H1 (cell line): ENCODE results near the gene REG4. TPM values are rescaled to one million over a fixed set of nuclear protein-coding genes. Genes with fewer than 3 reads are reported as not detected.

ENCODE experiments used
- ASH2L ChIP-seq: fragments of 200-600, 300-600 bp; sonication (generic); IDR thresholded peaks from one replicate; pipeline ENCODE4 v1.7.1; 2017; ENCODE audit warnings: low read length
- CHD2 ChIP-seq: IDR thresholded peaks from 2 replicates; pipeline ENCODE4 v1.6.1; 2012; ENCODE audit warnings: low read length, improper control_type of control experiment
- GABPA ChIP-seq: IDR thresholded peaks from 2 replicates; pipeline ENCODE4 v1.6.1; 2011; ENCODE audit warnings: mild to moderate bottlenecking, low read length, moderate library complexity, borderline replicate concordance; ENCODE audit not compliant: insufficient read depth
- HDAC2 ChIP-seq, 2 experiments: fragments of 300-600 bp in 1 of 2; sonication (generic) in 1 of 2; IDR thresholded peaks; 2 replicates each; pipeline ENCODE4 v1.6.1; 2011 to 2012; ENCODE audit warnings: low read depth in 2 of 2, low read length in 2 of 2, mild to moderate bottlenecking in 2 of 2, moderate library complexity in 2 of 2, borderline replicate concordance in 1 of 2, inconsistent platforms in 1 of 2
- KDM1A ChIP-seq: fragments of 200-600, 300-600 bp; sonication (generic); IDR thresholded peaks from 2 replicates; pipeline ENCODE4 v1.7.1; 2016; ENCODE audit warnings: mild to moderate bottlenecking, low read length, borderline replicate concordance
- NRF1 ChIP-seq: IDR thresholded peaks from 2 replicates; pipeline ENCODE4 v1.6.1; 2011; ENCODE audit warnings: mild to moderate bottlenecking, low read depth, low read length, improper control_type of control experiment
- RFX5 ChIP-seq: IDR thresholded peaks from 2 replicates; pipeline ENCODE4 v1.6.1; 2011; ENCODE audit warnings: low read depth, low read length, improper control_type of control experiment, borderline replicate concordance
- SIRT6 ChIP-seq: IDR thresholded peaks from one replicate; pipeline ENCODE4 v1.7.1; 2012; ENCODE audit warnings: low read length, inconsistent platforms
- polyA plus RNA-seq, 7 experiments: library from polyadenylated mRNA; depleted of rRNA in 3 of 7; stranded (reverse) in 5 of 7; unstranded in 2 of 7; fragments of >200 nt in 5 of 7; fragments of 200-250 nt in 2 of 7; gene quantifications; 1 replicate in 5 of 7; 2 replicates in 1 of 7; 4 replicates in 1 of 7; pipeline versions ENCODE4 v1.2.1 to v1.2.3, GENCODE V29; 2011 to 2013; ENCODE audit warnings: missing spikeins in 2 of 7, mixed read lengths in 2 of 7
- total RNA-seq: library from RNA; stranded (reverse); fragmentation: NEBNext Ultra II Directional; extraction: Animal tissue kit (Norgen Biotek cat#: 25700); gene quantifications from 2 replicates; pipeline ENCODE4 v1.2.1, GENCODE V29; 2021
- TF ChIP-seq, protein P1 (sequence below): fragments of 300-600 bp; sonication (generic); IDR thresholded peaks from 2 replicates; pipeline ENCODE4 v1.7.1; 2012; ENCODE audit warnings: low read length, moderate library complexity, mild to moderate bottlenecking, inconsistent platforms; ENCODE audit not compliant: insufficient replicate concordance
- TF ChIP-seq, protein P2 (sequence below): IDR thresholded peaks from 2 replicates; pipeline ENCODE4 v1.6.1; 2012; ENCODE audit warnings: inconsistent platforms

Gene REG4
- total and polyA plus RNA-seq, 2 of the 8 experiments (the other 6 are each of a cell fraction or from before 2014, with no cell fraction given) = not detected

DNA sequence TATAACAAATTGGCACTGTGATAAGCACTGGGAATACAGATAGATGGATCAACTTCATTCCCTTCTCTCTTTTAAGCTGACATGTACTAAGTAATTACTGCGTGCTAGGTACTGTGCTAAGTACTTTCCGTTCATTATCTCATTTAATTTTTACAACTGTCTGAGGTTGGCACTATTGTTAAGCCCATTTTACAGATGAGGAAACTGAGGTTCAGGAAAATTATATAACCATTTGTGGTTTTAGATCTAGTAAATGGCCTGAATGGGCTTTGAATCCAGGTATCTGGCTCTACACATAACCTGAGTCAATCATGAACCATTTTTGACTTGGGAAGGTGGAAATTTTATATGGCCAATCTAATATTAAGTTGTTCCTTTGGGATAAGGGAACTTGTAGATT is 39.0 kb downstream of the REG4 start (continued):
- TF ChIP-seq, protein P1, sequence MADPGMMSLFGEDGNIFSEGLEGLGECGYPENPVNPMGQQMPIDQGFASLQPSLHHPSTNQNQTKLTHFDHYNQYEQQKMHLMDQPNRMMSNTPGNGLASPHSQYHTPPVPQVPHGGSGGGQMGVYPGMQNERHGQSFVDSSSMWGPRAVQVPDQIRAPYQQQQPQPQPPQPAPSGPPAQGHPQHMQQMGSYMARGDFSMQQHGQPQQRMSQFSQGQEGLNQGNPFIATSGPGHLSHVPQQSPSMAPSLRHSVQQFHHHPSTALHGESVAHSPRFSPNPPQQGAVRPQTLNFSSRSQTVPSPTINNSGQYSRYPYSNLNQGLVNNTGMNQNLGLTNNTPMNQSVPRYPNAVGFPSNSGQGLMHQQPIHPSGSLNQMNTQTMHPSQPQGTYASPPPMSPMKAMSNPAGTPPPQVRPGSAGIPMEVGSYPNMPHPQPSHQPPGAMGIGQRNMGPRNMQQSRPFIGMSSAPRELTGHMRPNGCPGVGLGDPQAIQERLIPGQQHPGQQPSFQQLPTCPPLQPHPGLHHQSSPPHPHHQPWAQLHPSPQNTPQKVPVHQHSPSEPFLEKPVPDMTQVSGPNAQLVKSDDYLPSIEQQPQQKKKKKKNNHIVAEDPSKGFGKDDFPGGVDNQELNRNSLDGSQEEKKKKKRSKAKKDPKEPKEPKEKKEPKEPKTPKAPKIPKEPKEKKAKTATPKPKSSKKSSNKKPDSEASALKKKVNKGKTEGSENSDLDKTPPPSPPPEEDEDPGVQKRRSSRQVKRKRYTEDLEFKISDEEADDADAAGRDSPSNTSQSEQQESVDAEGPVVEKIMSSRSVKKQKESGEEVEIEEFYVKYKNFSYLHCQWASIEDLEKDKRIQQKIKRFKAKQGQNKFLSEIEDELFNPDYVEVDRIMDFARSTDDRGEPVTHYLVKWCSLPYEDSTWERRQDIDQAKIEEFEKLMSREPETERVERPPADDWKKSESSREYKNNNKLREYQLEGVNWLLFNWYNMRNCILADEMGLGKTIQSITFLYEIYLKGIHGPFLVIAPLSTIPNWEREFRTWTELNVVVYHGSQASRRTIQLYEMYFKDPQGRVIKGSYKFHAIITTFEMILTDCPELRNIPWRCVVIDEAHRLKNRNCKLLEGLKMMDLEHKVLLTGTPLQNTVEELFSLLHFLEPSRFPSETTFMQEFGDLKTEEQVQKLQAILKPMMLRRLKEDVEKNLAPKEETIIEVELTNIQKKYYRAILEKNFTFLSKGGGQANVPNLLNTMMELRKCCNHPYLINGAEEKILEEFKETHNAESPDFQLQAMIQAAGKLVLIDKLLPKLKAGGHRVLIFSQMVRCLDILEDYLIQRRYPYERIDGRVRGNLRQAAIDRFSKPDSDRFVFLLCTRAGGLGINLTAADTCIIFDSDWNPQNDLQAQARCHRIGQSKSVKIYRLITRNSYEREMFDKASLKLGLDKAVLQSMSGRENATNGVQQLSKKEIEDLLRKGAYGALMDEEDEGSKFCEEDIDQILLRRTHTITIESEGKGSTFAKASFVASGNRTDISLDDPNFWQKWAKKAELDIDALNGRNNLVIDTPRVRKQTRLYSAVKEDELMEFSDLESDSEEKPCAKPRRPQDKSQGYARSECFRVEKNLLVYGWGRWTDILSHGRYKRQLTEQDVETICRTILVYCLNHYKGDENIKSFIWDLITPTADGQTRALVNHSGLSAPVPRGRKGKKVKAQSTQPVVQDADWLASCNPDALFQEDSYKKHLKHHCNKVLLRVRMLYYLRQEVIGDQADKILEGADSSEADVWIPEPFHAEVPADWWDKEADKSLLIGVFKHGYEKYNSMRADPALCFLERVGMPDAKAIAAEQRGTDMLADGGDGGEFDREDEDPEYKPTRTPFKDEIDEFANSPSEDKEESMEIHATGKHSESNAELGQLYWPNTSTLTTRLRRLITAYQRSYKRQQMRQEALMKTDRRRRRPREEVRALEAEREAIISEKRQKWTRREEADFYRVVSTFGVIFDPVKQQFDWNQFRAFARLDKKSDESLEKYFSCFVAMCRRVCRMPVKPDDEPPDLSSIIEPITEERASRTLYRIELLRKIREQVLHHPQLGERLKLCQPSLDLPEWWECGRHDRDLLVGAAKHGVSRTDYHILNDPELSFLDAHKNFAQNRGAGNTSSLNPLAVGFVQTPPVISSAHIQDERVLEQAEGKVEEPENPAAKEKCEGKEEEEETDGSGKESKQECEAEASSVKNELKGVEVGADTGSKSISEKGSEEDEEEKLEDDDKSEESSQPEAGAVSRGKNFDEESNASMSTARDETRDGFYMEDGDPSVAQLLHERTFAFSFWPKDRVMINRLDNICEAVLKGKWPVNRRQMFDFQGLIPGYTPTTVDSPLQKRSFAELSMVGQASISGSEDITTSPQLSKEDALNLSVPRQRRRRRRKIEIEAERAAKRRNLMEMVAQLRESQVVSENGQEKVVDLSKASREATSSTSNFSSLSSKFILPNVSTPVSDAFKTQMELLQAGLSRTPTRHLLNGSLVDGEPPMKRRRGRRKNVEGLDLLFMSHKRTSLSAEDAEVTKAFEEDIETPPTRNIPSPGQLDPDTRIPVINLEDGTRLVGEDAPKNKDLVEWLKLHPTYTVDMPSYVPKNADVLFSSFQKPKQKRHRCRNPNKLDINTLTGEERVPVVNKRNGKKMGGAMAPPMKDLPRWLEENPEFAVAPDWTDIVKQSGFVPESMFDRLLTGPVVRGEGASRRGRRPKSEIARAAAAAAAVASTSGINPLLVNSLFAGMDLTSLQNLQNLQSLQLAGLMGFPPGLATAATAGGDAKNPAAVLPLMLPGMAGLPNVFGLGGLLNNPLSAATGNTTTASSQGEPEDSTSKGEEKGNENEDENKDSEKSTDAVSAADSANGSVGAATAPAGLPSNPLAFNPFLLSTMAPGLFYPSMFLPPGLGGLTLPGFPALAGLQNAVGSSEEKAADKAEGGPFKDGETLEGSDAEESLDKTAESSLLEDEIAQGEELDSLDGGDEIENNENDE = no peak
- TF ChIP-seq RFX5 = no peak
- no peak for TF ChIP-seq SIRT6
- TF ChIP-seq KDM1A = peak; percentile 87
- TF ChIP-seq, protein P2, sequence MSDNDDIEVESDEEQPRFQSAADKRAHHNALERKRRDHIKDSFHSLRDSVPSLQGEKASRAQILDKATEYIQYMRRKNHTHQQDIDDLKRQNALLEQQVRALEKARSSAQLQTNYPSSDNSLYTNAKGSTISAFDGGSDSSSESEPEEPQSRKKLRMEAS = no peak
- no peak for TF ChIP-seq NRF1
- TF ChIP-seq GABPA = no peak
- TF ChIP-seq ASH2L = no peak
- TF ChIP-seq CHD2 = no peak
- peak in 1 of 2 experiments; percentile 64; a peak in 1 of 4 replicates for TF ChIP-seq HDAC2 (IDR thresholded peaks at IDR 0.05; ENCODE audit: borderline replicate concordance in 1 of 2, low read depth in 2 of 2, low read length in 2 of 2)
- TF ChIP-seq, all 59 proteins: peak for 2
